H1 (cell line): Measurements from ENCODE around the gene SHCBP1. TPM values are rescaled to one million over a fixed set of nuclear protein-coding genes. Genes with fewer than 3 reads are reported as not detected.

Experiments used
- CTCF ChIA-PET: fragments of 300-600 bp; sonication (Branson Sonifier 250); formaldehyde crosslinking; loops from one replicate; lab custom pipeline; 2021; ENCODE audit not compliant: partially characterized antibody; lab: Charles Lee
- POLR2A ChIA-PET: fragments of 300-600 bp; sonication (Branson Sonifier 250); formaldehyde crosslinking; loops from one replicate; lab custom pipeline; 2021; ENCODE audit warnings: inconsistent platforms; ENCODE audit not compliant: partially characterized antibody; lab: Charles Lee
- DNase-seq, 2 experiments: peaks; one replicate each; pipeline versions ENCODE4 v3.0.0 to v3.0.0-alpha.2; 2010 to 2022; ENCODE audit warnings: low spot score in 2 of 2, low read depth in 1 of 2, mixed read lengths in 1 of 2
- FAIRE-seq: peaks from 2 replicates; lab custom pipeline; 2011; peaks lifted over from hg19 to GRCh38; lab: Jason Lieb, UNC
- H2AFZ ChIP-seq: 2 replicates; pipeline ENCODE4 v1.8.1; 2012; ENCODE audit warnings: low read length, inconsistent platforms
- H2AK5ac ChIP-seq: 2 replicates; pipeline ENCODE4 v1.6.1; 2013; ENCODE audit warnings: low read depth, low read length
- H2BK120ac ChIP-seq: replicated peaks from 2 replicates; pipeline ENCODE3; 2013; ENCODE audit warnings: low read depth, low read length, inconsistent platforms
- H2BK12ac ChIP-seq: 2 replicates; pipeline ENCODE4 v1.6.1; 2013; ENCODE audit warnings: low read depth, low read length
- H2BK15ac ChIP-seq: 2 replicates; pipeline ENCODE4 v1.6.1; 2013; ENCODE audit warnings: low read length
- H2BK20ac ChIP-seq: 2 replicates; pipeline ENCODE4 v1.6.1; 2013; ENCODE audit warnings: low read length
- H2BK5ac ChIP-seq: 2 replicates; pipeline ENCODE4 v1.6.1; 2013; ENCODE audit warnings: low read depth, low read length
- H3K14ac ChIP-seq: 2 replicates; pipeline ENCODE4 v1.6.1; 2013; ENCODE audit warnings: inconsistent platforms; ENCODE audit not compliant: insufficient read length
- H3K18ac ChIP-seq: 2 replicates; pipeline ENCODE4 v1.6.1; 2013; ENCODE audit warnings: low read length; ENCODE audit errors: extremely low read depth
- H3K23ac ChIP-seq: 2 replicates; pipeline ENCODE4 v1.6.1; 2013; ENCODE audit warnings: inconsistent platforms; ENCODE audit not compliant: insufficient read length
- H3K23me2 ChIP-seq: 2 replicates; pipeline ENCODE4 v1.6.1; 2013; ENCODE audit warnings: low read depth, low read length
- H3K27ac ChIP-seq: 2 replicates; pipeline ENCODE4 v1.6.1; 2011; ENCODE audit warnings: low read depth, low read length, inconsistent platforms
- H3K27me3 ChIP-seq, 4 experiments: replicated peaks in 1 of 4; 1 replicate in 1 of 4; 2 replicates in 3 of 4; pipeline versions ENCODE4 v1.6.1 to v1.8.1; 2011 to 2013; ENCODE audit warnings: low read length in 3 of 4, mild to moderate bottlenecking in 3 of 4, inconsistent platforms in 2 of 4, mixed read lengths in 2 of 4, moderate library complexity in 1 of 4; ENCODE audit not compliant: control insufficient read depth in 3 of 4, insufficient read depth in 3 of 4; ENCODE audit errors: extremely low read depth in 1 of 4
- H3K36me3 ChIP-seq, 4 experiments: 2 replicates each; pipeline versions ENCODE4 v1.6.1 to v1.8.1; 2011 to 2013; ENCODE audit warnings: mild to moderate bottlenecking in 4 of 4, low read length in 3 of 4, moderate library complexity in 2 of 4, control low read depth in 1 of 4, inconsistent platforms in 1 of 4; ENCODE audit not compliant: insufficient read depth in 4 of 4, control insufficient read depth in 2 of 4
- H3K4ac ChIP-seq: replicated peaks from 2 replicates; pipeline ENCODE3; 2013; ENCODE audit warnings: low read length, low read depth, mixed read lengths, inconsistent platforms; ENCODE audit not compliant: insufficient read length
- H3K4me1 ChIP-seq, 4 experiments: replicated peaks in 1 of 4; 1 replicate in 1 of 4; 2 replicates in 3 of 4; pipeline versions ENCODE4 v1.6.1 to v1.8.1; 2011 to 2013; ENCODE audit warnings: low read length in 3 of 4, inconsistent platforms in 2 of 4, mixed read lengths in 1 of 4; ENCODE audit not compliant: insufficient read depth in 4 of 4, control insufficient read depth in 3 of 4
- H3K4me2 ChIP-seq, 2 experiments: 2 replicates each; pipeline versions ENCODE4 v1.6.1 to v1.8.1; 2011 to 2013; ENCODE audit warnings: low read depth in 2 of 2, low read length in 2 of 2, control low read depth in 1 of 2, inconsistent platforms in 1 of 2, mild to moderate bottlenecking in 1 of 2; ENCODE audit not compliant: insufficient read depth in 1 of 2
- H3K4me3 ChIP-seq, 4 experiments: fragments of 200-600, 300-600 bp in 1 of 4; sonication (generic), shearing (Covaris generic), sonication (Bioruptor Twin) in 1 of 4; 2 replicates each; pipeline versions ENCODE4 v1.5.1 to v1.8.1; 2011 to 2016; ENCODE audit warnings: low read length in 4 of 4, low read depth in 3 of 4, control low read depth in 2 of 4, inconsistent platforms in 2 of 4, mild to moderate bottlenecking in 2 of 4, mixed read lengths in 1 of 4, moderate library complexity in 1 of 4; ENCODE audit not compliant: insufficient read depth in 2 of 4; ENCODE audit errors: extremely low read depth in 1 of 4
- H3K56ac ChIP-seq: replicated peaks from 2 replicates; pipeline ENCODE3; 2013; ENCODE audit warnings: low read depth, mild to moderate bottlenecking, mixed read lengths, low read length, inconsistent platforms; ENCODE audit not compliant: insufficient read length
- H3K79me1 ChIP-seq: 2 replicates; pipeline ENCODE4 v1.6.1; 2013; ENCODE audit warnings: low read depth, low read length, control low read depth
- H3K79me2 ChIP-seq, 2 experiments: 2 replicates each; pipeline versions ENCODE4 v1.6.1 to v1.8.1; 2012 to 2013; ENCODE audit warnings: low read length in 2 of 2, mild to moderate bottlenecking in 2 of 2, inconsistent platforms in 1 of 2; ENCODE audit not compliant: insufficient read depth in 2 of 2, control insufficient read depth in 1 of 2
- H3K9ac ChIP-seq, 4 experiments: replicated peaks in 1 of 4; 1 replicate in 1 of 4; 2 replicates in 3 of 4; pipeline versions ENCODE4 v1.6.1 to v1.8.1; 2011 to 2013; ENCODE audit warnings: low read depth in 3 of 4, low read length in 3 of 4, control low read depth in 2 of 4, mild to moderate bottlenecking in 2 of 4, moderate library complexity in 2 of 4, inconsistent platforms in 1 of 4; ENCODE audit errors: extremely low read depth in 1 of 4
- H3K9me3 ChIP-seq, 2 experiments: 2 replicates each; pipeline versions ENCODE4 v1.6.1 to v1.8.1; 2012 to 2013; ENCODE audit warnings: mild to moderate bottlenecking in 2 of 2, moderate library complexity in 2 of 2, control low read depth in 1 of 2, inconsistent platforms in 1 of 2, low read depth in 1 of 2, low read length in 1 of 2, mixed read lengths in 1 of 2; ENCODE audit not compliant: insufficient read depth in 2 of 2
- H4K20me1 ChIP-seq, 2 experiments: replicated peaks in 1 of 2; 2 replicates each; pipeline versions ENCODE3 to v1.8.1; 2011 to 2013; ENCODE audit warnings: inconsistent platforms in 2 of 2, low read length in 2 of 2, mild to moderate bottlenecking in 1 of 2; ENCODE audit not compliant: insufficient read depth in 2 of 2, control insufficient read depth in 1 of 2
- H4K5ac ChIP-seq: 2 replicates; pipeline ENCODE4 v1.6.1; 2013; ENCODE audit warnings: low read length, low read depth, mixed read lengths, inconsistent platforms; ENCODE audit not compliant: insufficient read length
- H4K8ac ChIP-seq: 2 replicates; pipeline ENCODE4 v1.8.0; 2013; ENCODE audit warnings: mild to moderate bottlenecking, moderate library complexity, low read length, inconsistent platforms; ENCODE audit not compliant: insufficient read depth; ENCODE audit errors: extremely low read depth
- H4K91ac ChIP-seq: replicated peaks from 2 replicates; pipeline ENCODE3; 2013; ENCODE audit warnings: low read length, mixed read lengths, inconsistent platforms; ENCODE audit not compliant: insufficient read length
- ATF2 ChIP-seq: IDR thresholded peaks from 2 replicates; pipeline ENCODE4 v1.6.1; 2012; ENCODE audit warnings: low read length, inconsistent platforms
- CHD1 ChIP-seq: IDR thresholded peaks from 2 replicates; pipeline ENCODE4 v1.6.1; 2012; ENCODE audit warnings: low read depth, low read length, improper control_type of control experiment
- CREB1 ChIP-seq: IDR thresholded peaks from 2 replicates; pipeline ENCODE4 v1.6.1; 2012; ENCODE audit warnings: inconsistent platforms
- CTBP2 ChIP-seq: IDR thresholded peaks from 2 replicates; pipeline ENCODE4 v1.7.0; 2011; ENCODE audit warnings: borderline replicate concordance, mild to moderate bottlenecking, moderate library complexity, mixed read lengths, low read length; ENCODE audit not compliant: insufficient read depth, insufficient read length
- FOSL1 ChIP-seq: IDR thresholded peaks from 2 replicates; pipeline ENCODE4 v1.6.1; 2011; ENCODE audit warnings: mild to moderate bottlenecking, low read depth, low read length, moderate library complexity; ENCODE audit not compliant: insufficient read depth
- MAFK ChIP-seq: IDR thresholded peaks from 2 replicates; pipeline ENCODE4 v1.6.1; 2012; ENCODE audit warnings: low read depth, mild to moderate bottlenecking, improper control_type of control experiment, low read length
- POLR2AphosphoS5 ChIP-seq: IDR thresholded peaks from 2 replicates; pipeline ENCODE4 v1.6.1; 2011; ENCODE audit warnings: low read depth, low read length
- POU5F1 ChIP-seq: IDR thresholded peaks from 2 replicates; pipeline ENCODE4 v1.6.1; 2011; ENCODE audit warnings: low read depth, mild to moderate bottlenecking, low read length, moderate library complexity
- RAD21 ChIP-seq, 2 experiments: IDR thresholded peaks in 1 of 2; conservative IDR thresholded peaks in 1 of 2; 2 replicates each; pipeline ENCODE4 v1.6.1; 2011; ENCODE audit warnings: low read depth in 2 of 2, low read length in 2 of 2, improper control_type of control experiment in 1 of 2, inconsistent platforms in 1 of 2, mild to moderate bottlenecking in 1 of 2, moderate library complexity in 1 of 2
- RFX5 ChIP-seq: IDR thresholded peaks from 2 replicates; pipeline ENCODE4 v1.6.1; 2011; ENCODE audit warnings: low read depth, low read length, improper control_type of control experiment, borderline replicate concordance
- TAF7 ChIP-seq: optimal IDR thresholded peaks from 2 replicates; pipeline ENCODE3; 2011; ENCODE audit warnings: low read depth, mild to moderate bottlenecking, inconsistent platforms, low read length, moderate library complexity, borderline replicate concordance
- TBP ChIP-seq: IDR thresholded peaks from 2 replicates; pipeline ENCODE4 v1.6.1; 2011; ENCODE audit warnings: low read depth, low read length, improper control_type of control experiment
- TEAD4 ChIP-seq: IDR thresholded peaks from 2 replicates; pipeline ENCODE4 v1.6.1; 2012; ENCODE audit warnings: low read depth, low read length, inconsistent platforms, mixed read lengths
- WGBS, 2 experiments: shearing (Covaris generic) in 1 of 2; methylation state at CpG; one replicate each; pipeline versions ENCODE4 v1.1.6 to v1.1.7; 2013 to 2015; ENCODE audit warnings: low lambda C conversion rate in 2 of 2, mixed read lengths in 2 of 2, inconsistent platforms in 1 of 2, low coverage in 1 of 2, missing lambda C conversion rate in 1 of 2; ENCODE audit not compliant: insufficient replicate concordance in 2 of 2, insufficient coverage in 1 of 2, insufficient read length in 1 of 2; ENCODE audit errors: extremely low coverage in 1 of 2, missing lambda C conversion rate in 1 of 2; 5-methylcytosine and 5-hydroxymethylcytosine counted together
- polyA plus RNA-seq, 7 experiments: library from polyadenylated mRNA; depleted of rRNA in 3 of 7; stranded (reverse) in 5 of 7; unstranded in 2 of 7; fragments of >200 nt in 5 of 7; fragments of 200-250 nt in 2 of 7; gene quantifications; 1 replicate in 5 of 7; 2 replicates in 1 of 7; 4 replicates in 1 of 7; pipeline versions ENCODE4 v1.2.1 to v1.2.3, GENCODE V29; 2011 to 2013; ENCODE audit warnings: missing spikeins in 2 of 7, mixed read lengths in 2 of 7
- total RNA-seq: library from RNA; stranded (reverse); fragmentation: NEBNext Ultra II Directional; extraction: Animal tissue kit (Norgen Biotek cat#: 25700); gene quantifications from 2 replicates; pipeline ENCODE4 v1.2.1, GENCODE V29; 2021

SHCBP1 gene
- total and polyA plus RNA-seq, 2 of the 8 experiments (the other 6 are each of a cell fraction or from before 2014, with no cell fraction given): 5.7 to 14.8 TPM

- no peaks in the 10 kb centered on the region for H3K23me2 ChIP-seq
- H3K18ac ChIP-seq: no peak overlapping the region
- H3K9me3 ChIP-seq: no peaks in the 10 kb centered on the region
- DNase-seq (no peak), FAIRE-seq (no peak)
- CTCF ChIA-PET: interaction anchor here (0.5 to 1.1 kb wide), 4 partner anchors 11 to 1282 kb away, joined by 3 to 5 read pairs (median 4); no protein-coding TSS in a partner anchor
- H3K23ac ChIP-seq: no peak overlapping the region
- no peak overlapping the region for H2BK120ac ChIP-seq
- no peaks in the 10 kb centered on the region for H4K20me1 ChIP-seq
- H3K79me2 ChIP-seq: no peaks in the 10 kb centered on the region
- no peak overlapping the region for H2BK12ac ChIP-seq
- WGBS, 2 experiments: 90% methylated on average over 27 of the region's 27 CpGs; no CpG with 5 or more reads in 1 of the 2 experiments
- no peak overlapping the region for H3K14ac ChIP-seq
- no peak overlapping the region for H2BK15ac ChIP-seq
- H3K4ac ChIP-seq: no peak overlapping the region
- H3K27me3 ChIP-seq: no peaks in the 10 kb centered on the region
- no peak overlapping the region for H3K27ac ChIP-seq
- H4K8ac ChIP-seq: no peak overlapping the region
- H3K4me1 ChIP-seq: no peaks in the 10 kb centered on the region; a peak in 1 of 7 replicates
- no peaks in the 10 kb centered on the region for H3K79me1 ChIP-seq
- POLR2A ChIA-PET: no interaction called here
- no peak overlapping the region for H2AK5ac ChIP-seq
- TF ChIP-seq TAF7 (no peak), CREB1 (no peak), MAFK (no peak), ATF2 (no peak), RFX5 (no peak), POU5F1 (no peak), FOSL1 (no peak), POLR2AphosphoS5 (no peak), RAD21 (IDR thresholded peaks at IDR 0.05 in 1 of 2, conservative IDR thresholded peaks at IDR 0.05 in 1 of 2; ENCODE audit: low read depth in 2 of 2, low read length in 2 of 2) (no peak), TEAD4 (no peak), CTBP2 (no peak), TBP (no peak), CHD1 (no peak)
- H2BK20ac ChIP-seq: no peak overlapping the region
- no peak overlapping the region for H2AFZ ChIP-seq
- H4K5ac ChIP-seq: no peak overlapping the region
- no peak overlapping the region for H4K91ac ChIP-seq
- H3K9ac ChIP-seq: no peak overlapping the region
- no peak overlapping the region for H2BK5ac ChIP-seq
- H3K4me2 ChIP-seq: no peak overlapping the region
- no peak overlapping the region for H3K4me3 ChIP-seq
- no peaks in the 10 kb centered on the region for H3K36me3 ChIP-seq
- H3K56ac ChIP-seq: no peak overlapping the region
These were observed 51.9 kb downstream of the SHCBP1 start for GRCh38 chr16:46569231-46569735.
